ENCODE results near the gene STAMBP.

The STAMBP gene

DNA sequence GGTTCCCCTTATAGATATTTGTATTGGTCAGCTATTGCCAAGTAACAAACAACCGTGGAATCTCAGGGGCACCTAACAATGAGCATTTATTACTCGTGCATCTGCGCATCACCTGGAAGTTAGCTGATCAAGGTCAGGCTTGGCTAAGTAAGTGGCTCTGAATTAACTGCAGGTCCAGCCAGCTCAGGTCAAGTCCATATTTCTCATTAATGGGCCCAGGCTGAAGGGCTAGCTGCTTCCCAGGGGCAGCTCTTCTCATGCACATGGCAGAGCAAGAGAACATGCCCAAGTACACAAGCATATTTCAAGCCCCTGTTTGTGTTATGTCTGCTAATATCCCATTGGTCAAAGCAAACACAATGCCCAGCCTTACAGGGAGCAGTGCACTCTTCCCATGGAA is 90.1 kb downstream of the STAMBP start:
- Histone ChIP-seq H3K4me2 (ENCODE audit: insufficient read depth, low read length, poor library complexity, severe bottlenecking) (no peak overlapping the region), H3K14ac (ENCODE audit: low read length) (no peak overlapping the region), H2AK5ac (ENCODE audit: low read depth, low read length) (no peak overlapping the region), H3K4me3 (ENCODE audit: low read length in 2 of 2) (no peak overlapping the region), H3K9ac (ENCODE audit: low read depth, low read length, poor library complexity) (no peak overlapping the region), H2BK15ac (ENCODE audit: low read length) (no peak overlapping the region), H2AFZ (ENCODE audit: low read length) (no peak overlapping the region), H3K18ac (ENCODE audit: low read length) (no peak overlapping the region), H3K79me1 (ENCODE audit: low read depth, low read length) (no peaks in the 10 kb centered on the region), H3K23ac (ENCODE audit: low read depth, low read length, poor library complexity) (no peak overlapping the region), H3K4me1 (ENCODE audit: control insufficient read depth in 2 of 2, insufficient read depth in 1 of 2, low read depth in 1 of 2, low read length in 2 of 2) (peaks cover 0 to 2% of the 10 kb centered on the region in 2 donors), H2BK120ac (ENCODE audit: low read depth, low read length) (no peak overlapping the region), H3K4ac (ENCODE audit: low read length) (no peak overlapping the region), H3K27me3 (ENCODE audit: control insufficient read depth in 3 of 3, insufficient read depth in 3 of 3, low read depth in 1 of 3, low read length in 3 of 3) (peaks cover 0 to 21% (median 0%) of the 10 kb centered on the region in 3 experiments), H2BK12ac (ENCODE audit: low read length) (no peak overlapping the region), H4K91ac (ENCODE audit: low read depth, low read length, poor library complexity) (no peak overlapping the region), H2BK5ac (ENCODE audit: low read length) (no peak overlapping the region), H4K8ac (ENCODE audit: low read depth, low read length) (no peak overlapping the region), H3K9me3 (replicated peaks in 1 of 2; ENCODE audit: control insufficient read depth in 2 of 2, insufficient read depth in 1 of 2, low read depth in 1 of 2, low read length in 2 of 2) (no peaks in the 10 kb centered on the region), H3K36me3 (replicated peaks in 1 of 2; ENCODE audit: control insufficient read depth in 2 of 2, insufficient read depth in 2 of 2, low read length in 2 of 2) (no peaks in the 10 kb centered on the region), H3K27ac (replicated peaks; ENCODE audit: low read length) (no peak overlapping the region)
- DNase-seq (ENCODE audit: low spot score) = no peak
- no CpG with 5 or more reads among the region's 3 CpGs for WGBS, 2 donors (ENCODE audit: extremely low coverage in 2 of 2, insufficient read length in 2 of 2, insufficient replicate concordance in 1 of 2)

DNA sequence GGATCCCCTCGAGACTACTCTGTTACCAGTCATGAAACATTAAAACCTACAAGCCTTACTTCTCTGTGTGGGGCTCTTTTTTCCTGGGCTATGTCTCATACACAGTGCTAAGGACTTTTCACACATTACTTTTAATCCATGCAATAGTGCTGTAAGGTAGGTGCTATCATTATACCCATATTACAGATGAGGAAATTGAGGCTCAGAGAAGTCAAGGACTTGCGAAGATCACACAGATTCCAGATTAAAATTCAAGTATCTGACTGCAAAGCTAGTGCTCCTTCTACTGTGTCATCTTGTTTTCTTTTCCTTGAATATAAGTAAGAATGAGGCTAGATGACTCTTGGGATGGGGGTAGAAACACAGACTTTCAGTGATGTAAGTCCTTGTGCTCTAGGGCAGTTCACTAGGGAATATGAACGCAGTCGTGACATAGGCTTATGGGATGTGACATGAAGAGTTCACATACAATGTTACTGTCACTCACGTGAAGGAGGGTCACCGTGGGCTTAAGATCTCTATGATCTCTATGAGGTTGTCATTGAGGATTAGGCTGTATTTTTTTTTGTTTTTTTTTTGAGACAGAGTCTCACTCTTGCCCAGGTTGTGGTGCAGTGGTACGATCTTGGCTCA is 91.0 kb downstream of the STAMBP start:
- no peak overlapping the region for H4K8ac ChIP-seq (ENCODE audit: low read depth, low read length)
- H3K14ac ChIP-seq (ENCODE audit: low read length) = no peak overlapping the region
- H2AK5ac ChIP-seq (ENCODE audit: low read depth, low read length) = no peak overlapping the region
- H3K23ac ChIP-seq (ENCODE audit: low read depth, low read length, poor library complexity) = no peak overlapping the region
- DNase-seq (ENCODE audit: low spot score) = no peak
- H3K4me1 ChIP-seq (ENCODE audit: control insufficient read depth in 2 of 2, insufficient read depth in 1 of 2, low read depth in 1 of 2, low read length in 2 of 2) = peaks cover 0 to 2% of the 10 kb centered on the region in 2 donors
- no peak overlapping the region for H3K27ac ChIP-seq (replicated peaks; ENCODE audit: low read length)
- peaks cover 0 to 21% (median 0%) of the 10 kb centered on the region in 3 experiments for H3K27me3 ChIP-seq (ENCODE audit: control insufficient read depth in 3 of 3, insufficient read depth in 3 of 3, low read depth in 1 of 3, low read length in 3 of 3)
- H3K9ac ChIP-seq (ENCODE audit: low read depth, low read length, poor library complexity) = no peak overlapping the region
- no peak overlapping the region for H3K4me2 ChIP-seq (ENCODE audit: insufficient read depth, low read length, poor library complexity, severe bottlenecking)
- no CpG with 5 or more reads among the region's 7 CpGs for WGBS, 2 donors (ENCODE audit: extremely low coverage in 2 of 2, insufficient read length in 2 of 2, insufficient replicate concordance in 1 of 2)
- no peak overlapping the region for H2AFZ ChIP-seq (ENCODE audit: low read length)
- H3K9me3 ChIP-seq (replicated peaks in 1 of 2; ENCODE audit: control insufficient read depth in 2 of 2, insufficient read depth in 1 of 2, low read depth in 1 of 2, low read length in 2 of 2) = no peaks in the 10 kb centered on the region
- no peaks in the 10 kb centered on the region for H3K36me3 ChIP-seq (replicated peaks in 1 of 2; ENCODE audit: control insufficient read depth in 2 of 2, insufficient read depth in 2 of 2, low read length in 2 of 2)
- H4K91ac ChIP-seq (ENCODE audit: low read depth, low read length, poor library complexity) = no peak overlapping the region
- no peak overlapping the region for H2BK12ac ChIP-seq (ENCODE audit: low read length)
- no peaks in the 10 kb centered on the region for H3K79me1 ChIP-seq (ENCODE audit: low read depth, low read length)
- no peak overlapping the region for H3K4me3 ChIP-seq (ENCODE audit: low read length in 2 of 2)
- H2BK120ac ChIP-seq (ENCODE audit: low read depth, low read length) = no peak overlapping the region
- no peak overlapping the region for H3K18ac ChIP-seq (ENCODE audit: low read length)
- H2BK5ac ChIP-seq (ENCODE audit: low read length) = no peak overlapping the region
- no peak overlapping the region for H3K4ac ChIP-seq (ENCODE audit: low read length)
- no peak overlapping the region for H2BK15ac ChIP-seq (ENCODE audit: low read length)

DNA sequence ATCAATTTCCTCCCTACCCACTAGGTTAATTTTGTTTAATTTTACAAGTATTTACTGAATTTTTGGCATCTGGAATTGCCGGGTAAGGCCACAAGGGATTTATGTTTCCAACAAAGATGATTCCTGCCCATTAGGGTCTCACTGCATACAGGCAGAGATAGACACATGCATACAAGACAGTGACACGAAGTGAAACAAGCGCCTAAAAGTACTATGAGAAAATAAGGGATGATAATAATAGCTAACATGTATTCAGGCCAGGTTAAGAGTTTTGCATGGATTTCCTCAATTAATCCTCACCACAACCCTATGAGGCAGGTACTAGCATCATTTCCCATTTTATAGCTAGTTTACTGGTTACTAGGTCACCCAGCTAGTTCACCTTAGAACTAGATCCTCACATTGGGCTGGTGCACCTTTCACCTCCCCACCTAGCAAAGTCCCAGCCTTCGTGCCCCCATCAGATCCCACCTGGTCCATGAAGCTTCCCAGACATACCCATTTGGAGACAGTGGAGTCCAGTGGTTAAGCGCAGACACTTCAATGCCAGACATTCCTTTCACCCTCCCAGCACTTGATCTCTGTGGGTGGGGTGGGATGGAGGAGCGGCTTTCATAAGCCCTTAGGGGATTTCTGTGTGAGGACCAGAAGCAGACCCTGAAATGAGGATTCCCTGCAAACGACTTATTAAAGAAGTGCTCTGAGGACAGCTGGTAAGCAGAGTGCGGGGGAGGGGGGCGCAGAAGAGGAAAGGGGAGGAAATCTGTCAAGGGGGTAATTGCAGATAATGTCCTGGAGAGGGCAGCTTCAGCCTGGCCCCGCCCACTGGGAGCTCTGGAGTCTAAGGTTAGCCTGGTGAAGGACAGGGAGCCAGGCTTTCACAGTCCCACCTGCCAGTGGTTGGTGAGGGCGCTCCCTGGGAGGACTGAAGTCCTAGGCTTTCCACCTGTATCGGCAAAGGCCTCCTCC is 92.1 kb downstream of the STAMBP start:
- Histone ChIP-seq H2AK5ac (ENCODE audit: low read depth, low read length) (no peak overlapping the region), H3K27ac (replicated peaks; ENCODE audit: low read length) (no peak overlapping the region), H2BK5ac (ENCODE audit: low read length) (no peak overlapping the region), H4K8ac (ENCODE audit: low read depth, low read length) (no peak overlapping the region), H3K4ac (ENCODE audit: low read length) (no peak overlapping the region), H3K9me3 (replicated peaks in 1 of 2; ENCODE audit: control insufficient read depth in 2 of 2, insufficient read depth in 1 of 2, low read depth in 1 of 2, low read length in 2 of 2) (no peaks in the 10 kb centered on the region), H2BK15ac (ENCODE audit: low read length) (peak overlapping the region; percentile 40), H3K9ac (ENCODE audit: low read depth, low read length, poor library complexity) (peak overlapping the region; percentile 9), H3K23ac (ENCODE audit: low read depth, low read length, poor library complexity) (no peak overlapping the region), H3K36me3 (replicated peaks in 1 of 2; ENCODE audit: control insufficient read depth in 2 of 2, insufficient read depth in 2 of 2, low read length in 2 of 2) (no peaks in the 10 kb centered on the region), H3K79me1 (ENCODE audit: low read depth, low read length) (no peaks in the 10 kb centered on the region), H4K91ac (ENCODE audit: low read depth, low read length, poor library complexity) (no peak overlapping the region), H3K14ac (ENCODE audit: low read length) (no peak overlapping the region), H3K4me3 (ENCODE audit: low read length in 2 of 2) (no peak overlapping the region), H3K4me2 (ENCODE audit: insufficient read depth, low read length, poor library complexity, severe bottlenecking) (no peak overlapping the region), H2BK120ac (ENCODE audit: low read depth, low read length) (no peak overlapping the region), H2AFZ (ENCODE audit: low read length) (peak overlapping the region; percentile 48), H3K18ac (ENCODE audit: low read length) (peak overlapping the region; percentile 77), H3K27me3 (ENCODE audit: control insufficient read depth in 3 of 3, insufficient read depth in 3 of 3, low read depth in 1 of 3, low read length in 3 of 3) (peaks cover 0 to 21% (median 0%) of the 10 kb centered on the region in 3 experiments), H3K4me1 (ENCODE audit: control insufficient read depth in 2 of 2, insufficient read depth in 1 of 2, low read depth in 1 of 2, low read length in 2 of 2) (peaks cover 0 to 2% of the 10 kb centered on the region in 2 donors), H2BK12ac (ENCODE audit: low read length) (no peak overlapping the region)
- DNase-seq (ENCODE audit: low spot score) = peak; percentile 33
- no CpG with 5 or more reads among the region's 12 CpGs for WGBS, 2 donors (ENCODE audit: extremely low coverage in 2 of 2, insufficient read length in 2 of 2, insufficient replicate concordance in 1 of 2)

- Histone ChIP-seq H2AK5ac (ENCODE audit: low read depth, low read length) (no peak overlapping the region), H3K27ac (replicated peaks; ENCODE audit: low read length) (no peak overlapping the region), H3K4me1 (ENCODE audit: control insufficient read depth in 2 of 2, insufficient read depth in 1 of 2, low read depth in 1 of 2, low read length in 2 of 2) (peaks cover 0 to 2% of the 10 kb centered on the region in 2 donors), H3K9me3 (replicated peaks in 1 of 2; ENCODE audit: control insufficient read depth in 2 of 2, insufficient read depth in 1 of 2, low read depth in 1 of 2, low read length in 2 of 2) (no peaks in the 10 kb centered on the region), H3K9ac (ENCODE audit: low read depth, low read length, poor library complexity) (peak overlapping the region; percentile 9), H3K27me3 (ENCODE audit: control insufficient read depth in 3 of 3, insufficient read depth in 3 of 3, low read depth in 1 of 3, low read length in 3 of 3) (peaks cover 0 to 21% (median 0%) of the 10 kb centered on the region in 3 experiments), H3K4me3 (ENCODE audit: low read length in 2 of 2) (no peak overlapping the region), H3K4me2 (ENCODE audit: insufficient read depth, low read length, poor library complexity, severe bottlenecking) (no peak overlapping the region), H3K79me1 (ENCODE audit: low read depth, low read length) (no peaks in the 10 kb centered on the region), H3K18ac (ENCODE audit: low read length) (peak overlapping the region; percentile 77), H2AFZ (ENCODE audit: low read length) (peak overlapping the region; percentile 48), H2BK12ac (ENCODE audit: low read length) (no peak overlapping the region), H3K14ac (ENCODE audit: low read length) (no peak overlapping the region), H4K91ac (ENCODE audit: low read depth, low read length, poor library complexity) (no peak overlapping the region), H2BK120ac (ENCODE audit: low read depth, low read length) (no peak overlapping the region), H3K4ac (ENCODE audit: low read length) (no peak overlapping the region), H3K36me3 (replicated peaks in 1 of 2; ENCODE audit: control insufficient read depth in 2 of 2, insufficient read depth in 2 of 2, low read length in 2 of 2) (no peaks in the 10 kb centered on the region), H4K8ac (ENCODE audit: low read depth, low read length) (no peak overlapping the region), H2BK15ac (ENCODE audit: low read length) (no peak overlapping the region), H3K23ac (ENCODE audit: low read depth, low read length, poor library complexity) (no peak overlapping the region), H2BK5ac (ENCODE audit: low read length) (no peak overlapping the region)
- no peak for DNase-seq (ENCODE audit: low spot score)
- no CpG with 5 or more reads among the region's 9 CpGs for WGBS, 2 donors (ENCODE audit: extremely low coverage in 2 of 2, insufficient read length in 2 of 2, insufficient replicate concordance in 1 of 2)
Observed at GRCh38 chr2:73921581-73921980, 92.8 kb downstream of the STAMBP start.

Measured in neuronal stem cell (in vitro differentiated cells).